ENCODE results near the gene NUDT19. TPM values are rescaled to one million over a fixed set of nuclear protein-coding genes. Genes with fewer than 3 reads are reported as not detected.
"Not testable (repeated sequence)": the region's sequence is repeated elsewhere in the genome, so short reads cannot be mapped to it uniquely, and the experiment has no call there.

Gene NUDT19
- total and polyA plus RNA-seq, 8 donors: 9.5 to 16.6 (median 11.0) TPM

GRCh38 chr19:32735936-32736335, 44.3 kb downstream of the NUDT19 start:
- Histone ChIP-seq H3K36me3 (no peaks in the 10 kb centered on the region), H3K4me1 (no peaks in the 10 kb centered on the region), H3K4me3 (no peak overlapping the region), H3K9me3 (no peaks in the 10 kb centered on the region), H3K27ac (no peak overlapping the region), H3K27me3 (no peaks in the 10 kb centered on the region)
- no peak for DNase-seq
- TF ChIP-seq CTCF (IDR thresholded peaks at IDR 0.05): no peak
- intact Hi-C loops (cut with DNase I): no loop called here
- ATAC-seq: no peak

GRCh38 chr19:32743021-32743420, 51.4 kb downstream of the NUDT19 start:
- H3K36me3 ChIP-seq: no peaks in the 10 kb centered on the region
- H3K27ac ChIP-seq: no peak overlapping the region
- no peaks in the 10 kb centered on the region for H3K9me3 ChIP-seq
- no peak overlapping the region for H3K4me3 ChIP-seq
- no peak for DNase-seq
- no peak for ATAC-seq
- intact Hi-C loops (cut with DNase I): no loop called here
- no peaks in the 10 kb centered on the region for H3K4me1 ChIP-seq
- no peak for TF ChIP-seq CTCF (IDR thresholded peaks at IDR 0.05)
- no peaks in the 10 kb centered on the region for H3K27me3 ChIP-seq

- intact Hi-C loops (cut with DNase I): no loop called here
- ATAC-seq: no peak
- H3K27ac ChIP-seq: no peak overlapping the region
Observed at GRCh38 chr19:32743447-32743846, 51.8 kb downstream of the NUDT19 start.

GRCh38 chr19:32744555-32745325, 53.1 kb downstream of the NUDT19 start:
- no peak for TF ChIP-seq CTCF (IDR thresholded peaks at IDR 0.05)
- intact Hi-C loops (cut with DNase I): no loop called here
- Histone ChIP-seq H3K4me3 (no peak overlapping the region), H3K27me3 (peaks cover 0 to 10% of the 10 kb centered on the region in 2 donors), H3K27ac (no peak overlapping the region), H3K4me1 (no peaks in the 10 kb centered on the region), H3K9me3 (no peaks in the 10 kb centered on the region), H3K36me3 (no peaks in the 10 kb centered on the region)
- no peak for DNase-seq
- no peak for ATAC-seq

More at GRCh38 chr19:32743447-32743846, 51.8 kb downstream of the NUDT19 start:
- Histone ChIP-seq H3K36me3 (no peaks in the 10 kb centered on the region), H3K9me3 (no peaks in the 10 kb centered on the region), H3K4me1 (no peaks in the 10 kb centered on the region), H3K27me3 (peaks cover 0 to 1% of the 10 kb centered on the region in 2 donors), H3K4me3 (no peak overlapping the region)
- DNase-seq: no peak
- TF ChIP-seq CTCF (IDR thresholded peaks at IDR 0.05): no peak

GRCh38 chr19:32745594-32746251, 54.1 kb downstream of the NUDT19 start:
- H3K36me3 ChIP-seq; DNase-seq; intact Hi-C loops (cut with DNase I): not testable (repeated sequence)

GRCh38 chr19:32746631-32747196, 55.1 kb downstream of the NUDT19 start:
- H3K27ac ChIP-seq; intact Hi-C loops (cut with DNase I): not testable (repeated sequence)
- peak in 1 of 4 donors; percentile 6 for DNase-seq

More at GRCh38 chr19:32745594-32746251, 54.1 kb downstream of the NUDT19 start:
- H3K9me3 ChIP-seq, H3K27ac ChIP-seq, ATAC-seq, H3K4me3 ChIP-seq, H3K4me1 ChIP-seq: not testable (repeated sequence)
- peaks cover 3 to 15% of the 10 kb centered on the region in 2 donors for H3K27me3 ChIP-seq

More at GRCh38 chr19:32746631-32747196, 55.1 kb downstream of the NUDT19 start:
- H3K9me3 ChIP-seq, H3K4me1 ChIP-seq, ATAC-seq, H3K36me3 ChIP-seq, H3K4me3 ChIP-seq: not testable (repeated sequence)
- peaks cover 3 to 15% of the 10 kb centered on the region in 2 donors for H3K27me3 ChIP-seq

All from left lung (tissue), 10 donors.